ENCODE results near the gene CHMP2A. TPM values are rescaled to one million over a fixed set of nuclear protein-coding genes. Genes with fewer than 3 reads are reported as not detected.
A peak's percentile ranks its signal among the peaks of the same experiment; 100 is the strongest.

Gene CHMP2A
- total RNA-seq, 2 experiments from 2014 or later: 137 to 144 TPM

- POLR2A ChIA-PET: interaction anchor here (6.3 kb wide), 1 partner anchor 15 kb away, joined by 38 read pairs; the partner anchor contains the start of gene CHMP2A
- no peak for DNase-seq
- peaks cover 22% of the 10 kb centered on the region for H3K36me3 Mint-ChIP-seq (ENCODE audit: low read depth)
- H3K4me3 Mint-ChIP-seq: no peak overlapping the region
- H3K27me3 Mint-ChIP-seq: no peaks in the 10 kb centered on the region
- CTCF ChIA-PET: interaction anchor here (0.9 kb wide), 1 partner anchor 47 kb away, joined by 3 read pairs; the partner anchor contains the start of gene ZBTB45
- H3K9me3 Mint-ChIP-seq: no peaks in the 10 kb centered on the region
- no peak overlapping the region for H3K27ac Mint-ChIP-seq
- H3K4me1 Mint-ChIP-seq: peaks cover 43% of the 10 kb centered on the region
These were observed 12.1 kb upstream of the CHMP2A start for GRCh38 chr19:58566989-58567388.

GRCh38 chr19:58563823-58564222 lies 8.9 kb upstream of the CHMP2A start:
- POLR2A ChIA-PET: interaction anchor here (4.1 to 8.9 kb wide), 5 partner anchors 8 to 45 kb away, joined by 31 to 89 read pairs (median 46); partner anchors contain the start of genes CHMP2A, MZF1, TRIM28 and ZBTB45
- Mint-ChIP-seq H3K4me3 (peak overlapping the region; percentile 80), H3K27ac (no peak overlapping the region), H3K36me3 (ENCODE audit: low read depth) (peaks cover 13% of the 10 kb centered on the region), H3K9me3 (no peaks in the 10 kb centered on the region), H3K27me3 (no peaks in the 10 kb centered on the region), H3K4me1 (peaks cover 61% of the 10 kb centered on the region)
- CTCF ChIA-PET: interaction anchor here (1.0 kb wide), 1 partner anchor 50 kb away, joined by 3 read pairs; no protein-coding TSS in a partner anchor
- DNase-seq: no peak

- peak overlapping the region; percentile 87 for H3K27ac Mint-ChIP-seq
- peak overlapping the region; percentile 80 for H3K4me3 Mint-ChIP-seq
- H3K27me3 Mint-ChIP-seq: no peaks in the 10 kb centered on the region
- DNase-seq: no peak
- H3K9me3 Mint-ChIP-seq: no peaks in the 10 kb centered on the region
- peaks cover 13% of the 10 kb centered on the region for H3K36me3 Mint-ChIP-seq (ENCODE audit: low read depth)
- peaks cover 56% of the 10 kb centered on the region for H3K4me1 Mint-ChIP-seq
- CTCF ChIA-PET: interaction anchor here (0.6 to 2.6 kb wide), 4 partner anchors 13 to 49 kb away, joined by 3 to 10 read pairs (median 8); partner anchors contain the start of gene ZBTB45
- POLR2A ChIA-PET: interaction anchor here (0.6 to 8.9 kb wide), 8 partner anchors 9 to 154 kb away, joined by 3 to 89 read pairs (median 34); partner anchors contain the start of genes CHMP2A, MZF1, TRIM28 and ZBTB45
These were observed 8.2 kb upstream of the CHMP2A start for GRCh38 chr19:58563034-58563573.

GRCh38 chr19:58562122-58563033 lies 7.5 kb upstream of the CHMP2A start:
- peak; percentile 52 for DNase-seq
- H3K27ac Mint-ChIP-seq: peak overlapping the region; percentile 87
- peak overlapping the region; percentile 80 for H3K4me3 Mint-ChIP-seq
- H3K9me3 Mint-ChIP-seq: no peaks in the 10 kb centered on the region
- peaks cover 61% of the 10 kb centered on the region for H3K4me1 Mint-ChIP-seq
- POLR2A ChIA-PET: interaction anchor here (0.6 to 8.9 kb wide), 9 partner anchors 9 to 154 kb away, joined by 3 to 89 read pairs (median 31); partner anchors contain the start of genes CHMP2A, MZF1, TRIM28 and ZBTB45
- no peaks in the 10 kb centered on the region for H3K27me3 Mint-ChIP-seq
- CTCF ChIA-PET: interaction anchor here (0.6 to 2.6 kb wide), 5 partner anchors 13 to 49 kb away, joined by 3 to 10 read pairs (median 5); partner anchors contain the start of gene ZBTB45
- H3K36me3 Mint-ChIP-seq (ENCODE audit: low read depth): peaks cover 18% of the 10 kb centered on the region

- no peak for DNase-seq
- Mint-ChIP-seq H3K27me3 (no peaks in the 10 kb centered on the region), H3K4me3 (peak overlapping the region; percentile 80), H3K27ac (peak overlapping the region; percentile 87), H3K4me1 (peaks cover 69% of the 10 kb centered on the region), H3K9me3 (no peaks in the 10 kb centered on the region), H3K36me3 (ENCODE audit: low read depth) (peaks cover 20% of the 10 kb centered on the region)
- ChIA-PET POLR2A (interaction anchor here (0.9 to 8.9 kb wide), 6 partner anchors 9 to 42 kb away, joined by 3 to 89 read pairs (median 42); partner anchors contain the start of genes CHMP2A, MZF1, TRIM28 and ZBTB45), CTCF (interaction anchor here (1.6 to 2.6 kb wide), 4 partner anchors 14 to 48 kb away, joined by 3 to 10 read pairs (median 8); partner anchors contain the start of gene ZBTB45)
These were observed 6.6 kb upstream of the CHMP2A start for GRCh38 chr19:58561373-58562121.

GRCh38 chr19:58560921-58561320 lies 6.0 kb upstream of the CHMP2A start:
- no peak for DNase-seq
- peaks cover 75% of the 10 kb centered on the region for H3K4me1 Mint-ChIP-seq
- peak overlapping the region; percentile 100 for H3K27ac Mint-ChIP-seq
- H3K36me3 Mint-ChIP-seq (ENCODE audit: low read depth): peaks cover 25% of the 10 kb centered on the region
- H3K4me3 Mint-ChIP-seq: no peak overlapping the region
- CTCF ChIA-PET: interaction anchor here (1.6 to 2.6 kb wide), 4 partner anchors 15 to 47 kb away, joined by 3 to 10 read pairs (median 8); partner anchors contain the start of gene ZBTB45
- no peaks in the 10 kb centered on the region for H3K9me3 Mint-ChIP-seq
- POLR2A ChIA-PET: interaction anchor here (4.1 to 8.9 kb wide), 5 partner anchors 9 to 42 kb away, joined by 31 to 89 read pairs (median 46); partner anchors contain the start of genes CHMP2A, MZF1, TRIM28 and ZBTB45
- no peaks in the 10 kb centered on the region for H3K27me3 Mint-ChIP-seq

- Mint-ChIP-seq H3K36me3 (ENCODE audit: low read depth) (peaks cover 31% of the 10 kb centered on the region), H3K9me3 (no peaks in the 10 kb centered on the region), H3K4me1 (peaks cover 78% of the 10 kb centered on the region), H3K27ac (peak overlapping the region; percentile 100), H3K27me3 (no peaks in the 10 kb centered on the region), H3K4me3 (peak overlapping the region; percentile 98)
- CTCF ChIA-PET: interaction anchor here (1.5 to 2.6 kb wide), 4 partner anchors 19 to 47 kb away, joined by 3 to 15 read pairs (median 6); partner anchors contain the start of gene ZBTB45
- no peak for DNase-seq
- POLR2A ChIA-PET: interaction anchor here (3.1 to 8.9 kb wide), 5 partner anchors 12 to 41 kb away, joined by 12 to 89 read pairs (median 46); partner anchors contain the start of genes MZF1, TRIM28 and ZBTB45
These were observed 5.3 kb upstream of the CHMP2A start for GRCh38 chr19:58560007-58560887.

- ChIA-PET CTCF (interaction anchor here (1.5 to 2.6 kb wide), 2 partner anchors 40 to 45 kb away, joined by 3 to 15 read pairs; partner anchors contain the start of gene ZBTB45), POLR2A (interaction anchor here (3.1 to 8.9 kb wide), 4 partner anchors 12 to 40 kb away, joined by 12 to 89 read pairs (median 50); partner anchors contain the start of genes MZF1, TRIM28 and ZBTB45)
- no peaks in the 10 kb centered on the region for H3K27me3 Mint-ChIP-seq
- peak overlapping the region; percentile 100 for H3K27ac Mint-ChIP-seq
- peaks cover 37% of the 10 kb centered on the region for H3K36me3 Mint-ChIP-seq (ENCODE audit: low read depth)
- peaks cover 81% of the 10 kb centered on the region for H3K4me1 Mint-ChIP-seq
- H3K4me3 Mint-ChIP-seq: peak overlapping the region; percentile 98
- H3K9me3 Mint-ChIP-seq: no peaks in the 10 kb centered on the region
- peak; percentile 83 for DNase-seq
These were observed 4.5 kb upstream of the CHMP2A start for GRCh38 chr19:58559275-58560006.

GRCh38 chr19:58558623-58559274 lies 3.8 kb upstream of the CHMP2A start:
- H3K36me3 Mint-ChIP-seq (ENCODE audit: low read depth): peaks cover 43% of the 10 kb centered on the region
- CTCF ChIA-PET: interaction anchor here (1.5 to 2.6 kb wide), 2 partner anchors 40 to 45 kb away, joined by 3 to 15 read pairs; partner anchors contain the start of gene ZBTB45
- peak; percentile 100 for DNase-seq
- peaks cover 81% of the 10 kb centered on the region for H3K4me1 Mint-ChIP-seq
- H3K27me3 Mint-ChIP-seq: no peaks in the 10 kb centered on the region
- POLR2A ChIA-PET: interaction anchor here (0.6 to 8.9 kb wide), 5 partner anchors 13 to 40 kb away, joined by 3 to 89 read pairs (median 46); partner anchors contain the start of genes MZF1, TRIM28 and ZBTB45
- H3K27ac Mint-ChIP-seq: peak overlapping the region; percentile 100
- peak overlapping the region; percentile 98 for H3K4me3 Mint-ChIP-seq
- H3K9me3 Mint-ChIP-seq: no peaks in the 10 kb centered on the region

- H3K9me3 Mint-ChIP-seq: no peaks in the 10 kb centered on the region
- peak; percentile 72 for DNase-seq
- H3K27ac Mint-ChIP-seq: peak within 1 kb of the TSS; percentile 100
- ChIA-PET POLR2A (interaction anchor here (0.6 to 8.9 kb wide), 5 partner anchors 12 to 44 kb away, joined by 3 to 89 read pairs (median 12); partner anchors contain the start of genes TRIM28 and ZBTB45), CTCF (interaction anchor here (1.5 to 2.6 kb wide), 2 partner anchors 39 to 44 kb away, joined by 3 to 15 read pairs; partner anchors contain the start of gene ZBTB45)
- no peaks in the 10 kb centered on the region for H3K27me3 Mint-ChIP-seq
- H3K36me3 Mint-ChIP-seq (ENCODE audit: low read depth): peaks cover 47% of the 10 kb centered on the region
- H3K4me3 Mint-ChIP-seq: peak within 1 kb of the TSS; percentile 98
- H3K4me1 Mint-ChIP-seq: peaks cover 78% of the 10 kb centered on the region
These were observed 3.2 kb upstream of the CHMP2A start, which contains the start of gene UBE2M for GRCh38 chr19:58558066-58558622. Gene UBE2M (minus strand): TSS chr19:58558611. CDS start chr19:58558381, 230 bp downstream.
